HG03196 (cell line): ENCODE data around the gene SNX17.
"Not testable (repeated sequence)": the region's sequence is repeated elsewhere in the genome, so short reads cannot be mapped to it uniquely, and the experiment has no call there.

Experiments
- ATAC-seq: cut with Tn5 transposase; IDR thresholded peaks from one replicate; pipeline ENCODE4 v1.9.1; 2021; ENCODE audit not compliant: unreplicated experiment

The SNX17 gene, protein sequence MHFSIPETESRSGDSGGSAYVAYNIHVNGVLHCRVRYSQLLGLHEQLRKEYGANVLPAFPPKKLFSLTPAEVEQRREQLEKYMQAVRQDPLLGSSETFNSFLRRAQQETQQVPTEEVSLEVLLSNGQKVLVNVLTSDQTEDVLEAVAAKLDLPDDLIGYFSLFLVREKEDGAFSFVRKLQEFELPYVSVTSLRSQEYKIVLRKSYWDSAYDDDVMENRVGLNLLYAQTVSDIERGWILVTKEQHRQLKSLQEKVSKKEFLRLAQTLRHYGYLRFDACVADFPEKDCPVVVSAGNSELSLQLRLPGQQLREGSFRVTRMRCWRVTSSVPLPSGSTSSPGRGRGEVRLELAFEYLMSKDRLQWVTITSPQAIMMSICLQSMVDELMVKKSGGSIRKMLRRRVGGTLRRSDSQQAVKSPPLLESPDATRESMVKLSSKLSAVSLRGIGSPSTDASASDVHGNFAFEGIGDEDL

DNA sequence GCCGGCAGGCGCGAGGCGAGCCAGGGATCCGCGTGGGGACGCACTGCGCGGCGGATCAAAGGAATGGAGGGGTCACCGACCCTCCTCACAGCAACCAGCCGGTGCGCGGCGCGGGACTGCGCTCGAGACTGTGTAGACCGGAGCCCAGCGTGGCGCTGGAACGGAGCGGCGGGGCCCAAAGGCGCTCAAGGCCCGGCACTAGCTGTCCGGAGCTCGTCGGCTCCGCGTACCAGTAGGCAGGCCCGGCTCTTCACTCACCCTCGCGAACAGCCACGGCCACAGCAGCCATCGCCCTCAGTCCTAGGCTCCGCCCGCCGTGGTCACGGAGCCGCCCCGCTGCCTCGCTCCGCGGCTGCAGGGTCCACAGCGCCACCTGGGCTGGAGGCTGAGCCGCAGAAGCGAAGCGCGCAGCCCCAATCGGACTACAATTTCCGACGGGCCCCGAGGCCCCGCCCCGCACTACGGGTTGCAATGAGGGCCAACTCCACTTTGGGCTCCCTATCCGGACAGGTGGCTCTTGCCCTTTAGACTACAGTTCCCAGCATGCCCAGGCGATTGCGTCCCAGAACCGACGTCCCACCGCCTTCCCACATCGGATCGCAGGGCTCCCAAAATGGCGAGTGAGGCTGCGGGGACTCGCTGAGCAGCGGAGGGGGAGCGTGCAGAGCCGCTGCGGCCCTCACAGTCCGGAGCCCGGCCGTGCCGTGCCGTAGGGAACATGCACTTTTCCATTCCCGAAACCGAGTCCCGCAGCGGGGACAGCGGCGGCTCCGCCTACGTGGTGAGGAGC is at the start of gene SNX17, which contains the start of gene EIF2B4:
Gene SNX17, plus strand, starts transcription at position 591 of the 790 bp plus-strand sequence. Its CDS starts 128 bp downstream, at position 719.
Gene EIF2B4, minus strand, starts transcription at position 313 of the 790 bp plus-strand sequence. Its CDS starts 24 bp downstream, at position 289.
- peak; percentile 88 for ATAC-seq

DNA sequence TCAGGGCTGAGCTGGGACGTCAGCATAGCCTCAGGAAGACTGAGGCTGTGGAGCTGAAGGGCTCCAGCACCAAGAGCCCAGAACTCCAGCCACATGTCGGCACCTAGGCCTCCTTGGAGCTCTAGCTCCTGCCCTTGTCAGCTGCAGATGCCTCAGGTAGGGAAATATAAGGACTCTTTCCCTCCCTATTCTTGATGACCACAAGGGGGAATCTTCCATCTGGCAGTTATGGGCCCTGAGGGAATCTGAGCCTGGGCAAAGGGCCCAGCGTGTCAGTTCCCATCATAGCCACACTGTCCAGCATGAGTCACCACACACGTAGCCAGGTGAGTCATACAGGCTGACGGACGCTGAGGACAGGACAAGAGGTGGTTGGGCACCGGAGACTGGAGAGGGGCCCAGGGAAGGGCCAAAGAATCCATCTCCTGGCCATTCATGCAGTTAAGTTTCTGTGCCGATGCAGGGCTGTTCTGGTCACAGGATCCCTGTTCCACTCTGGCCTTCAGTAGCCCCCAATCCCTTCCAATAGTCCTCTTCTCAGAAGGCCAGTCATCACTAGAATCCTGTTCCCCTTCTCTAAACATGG is 49.4 kb upstream of the SNX17 start:
- ATAC-seq: no peak

DNA sequence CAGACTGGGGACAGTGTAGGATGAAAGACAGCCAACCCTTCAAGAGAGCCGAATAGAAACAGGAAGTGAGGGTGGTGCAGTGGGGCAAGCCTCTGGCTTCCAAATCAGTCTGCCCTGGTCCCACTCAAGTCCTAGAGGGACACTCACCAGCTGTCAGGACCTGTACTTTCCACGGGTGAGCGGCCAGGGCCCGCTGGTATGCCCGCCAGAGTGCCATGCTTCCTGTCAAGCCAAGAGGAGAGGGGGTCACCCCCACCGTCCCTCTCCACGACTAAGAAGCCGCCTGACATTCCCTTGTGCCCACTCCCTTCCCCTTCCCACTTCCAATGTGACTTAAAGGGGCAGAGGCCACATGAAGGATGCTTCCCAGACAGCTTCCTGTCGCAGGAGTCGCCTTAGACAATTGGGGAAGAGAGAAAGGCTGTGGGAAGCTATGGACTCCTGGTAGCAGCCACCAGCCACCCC is 48.1 kb upstream of the SNX17 start:
- no peak for ATAC-seq

DNA sequence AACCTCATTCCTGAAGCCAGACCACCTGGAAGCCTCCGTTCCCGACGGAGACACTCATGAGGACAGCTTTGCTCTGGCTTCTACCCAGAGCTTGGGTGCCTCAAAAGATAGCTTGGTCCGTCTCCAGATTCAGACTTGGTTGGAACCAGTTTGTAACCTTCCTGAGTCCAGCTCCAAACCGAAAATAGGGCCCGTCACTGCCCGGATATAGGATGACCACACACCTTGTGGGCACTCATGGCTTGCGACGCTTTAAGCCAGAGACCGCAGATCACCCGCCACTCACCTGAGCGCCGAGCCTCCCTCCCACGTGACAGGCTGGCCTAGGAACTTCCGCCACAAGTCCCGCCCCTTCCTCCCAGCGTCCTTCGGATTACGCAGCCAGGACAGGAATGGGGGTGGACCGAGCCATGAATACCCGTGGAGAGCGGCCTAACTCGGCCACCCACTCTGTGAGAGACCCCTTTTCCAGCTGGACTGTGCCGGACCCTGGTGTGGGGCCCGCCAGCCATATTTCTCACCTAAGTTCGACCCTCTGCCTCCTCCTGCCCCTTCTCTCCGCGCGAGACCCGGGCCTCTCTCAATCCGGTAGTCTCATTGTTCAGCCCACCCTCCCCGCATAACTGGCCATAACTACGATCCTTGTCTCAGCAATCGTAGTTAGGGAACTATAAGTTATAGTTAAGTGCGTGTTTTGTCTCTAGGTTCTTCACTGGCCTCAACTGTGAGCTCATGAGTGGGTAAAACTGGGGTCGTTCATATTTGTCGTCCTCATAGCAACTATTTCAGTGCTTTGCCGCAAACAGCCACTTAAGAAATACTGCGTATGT is 47.4 kb upstream of the SNX17 start, which contains the start of gene MPV17:
Gene MPV17, minus strand, starts transcription at position 332 of the 830 bp plus-strand sequence. CDS start 580 bp downstream, outside the sequence.
- peak; percentile 79 for ATAC-seq

DNA sequence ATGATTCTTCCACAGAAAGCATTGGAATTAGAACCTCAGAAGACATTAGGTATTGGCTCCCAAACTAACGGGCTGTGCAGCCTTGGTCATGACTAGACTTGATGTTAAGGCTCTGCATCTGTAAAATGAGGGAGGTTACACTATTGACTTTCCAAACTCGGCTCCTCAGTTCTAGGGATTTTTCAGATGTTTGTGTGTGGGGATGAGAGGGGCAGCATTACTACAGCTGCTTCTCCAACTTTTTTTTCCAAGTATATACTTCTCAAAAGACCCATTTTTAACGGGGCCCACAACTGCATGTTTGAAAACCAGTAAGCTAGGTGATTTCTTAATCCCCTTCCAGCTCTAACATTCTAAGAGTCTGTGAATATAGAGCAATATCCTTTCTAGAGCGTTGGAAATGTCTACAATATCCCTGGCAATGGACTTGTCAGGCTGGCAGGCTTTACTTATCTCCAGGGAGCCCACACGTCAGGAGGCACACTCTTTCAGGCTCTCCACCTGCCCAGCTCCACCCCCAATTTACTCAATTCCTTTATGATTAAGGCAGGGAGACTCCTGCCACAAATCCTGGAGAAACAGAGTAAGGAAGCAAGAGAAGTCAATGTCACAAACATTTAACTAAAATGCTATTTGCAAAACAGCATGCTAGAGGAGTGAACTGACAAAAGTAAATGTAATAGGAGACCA is 46.7 kb upstream of the SNX17 start:
- no peak for ATAC-seq

DNA sequence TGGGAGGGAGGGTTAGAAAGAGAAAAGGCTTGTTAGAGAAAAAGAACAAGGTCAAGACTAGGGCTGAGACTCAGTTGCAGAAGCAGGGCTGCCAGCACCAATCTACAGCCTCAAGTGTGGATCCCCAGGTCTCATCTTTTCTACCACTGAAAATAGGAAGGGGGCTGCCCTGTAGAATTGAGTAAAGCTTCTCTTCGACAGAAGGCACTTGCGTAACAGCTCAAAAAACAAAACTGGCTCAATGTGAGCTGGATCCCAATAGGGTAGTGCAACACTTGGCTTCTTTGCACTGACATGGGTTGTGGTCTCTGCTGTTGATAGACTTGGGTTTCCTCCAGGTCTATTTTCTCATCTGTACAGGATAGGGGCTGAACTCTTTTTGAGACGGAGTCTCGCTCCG is 45.7 kb upstream of the SNX17 start:
- no peak for ATAC-seq

DNA sequence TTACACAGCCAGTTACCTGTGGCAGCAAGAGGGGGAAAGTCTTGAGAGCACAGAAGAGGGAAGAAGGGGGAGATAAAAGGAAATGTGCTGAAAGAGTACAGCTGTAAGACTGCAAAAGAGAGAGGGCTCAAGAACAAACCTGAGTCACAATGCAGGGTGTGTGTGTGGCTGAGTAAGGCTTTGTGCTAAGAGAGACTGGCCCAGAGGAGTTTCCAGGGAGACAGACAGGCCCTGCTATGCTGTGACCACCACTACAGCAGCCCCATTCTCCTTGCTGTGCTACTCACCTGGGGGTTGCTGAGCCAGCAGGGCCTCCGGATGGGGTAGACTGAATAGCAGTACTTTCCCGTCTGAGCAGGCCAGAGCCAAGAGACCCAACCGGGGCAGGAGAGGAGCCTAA is 35.1 kb upstream of the SNX17 start:
- ATAC-seq: no peak

DNA sequence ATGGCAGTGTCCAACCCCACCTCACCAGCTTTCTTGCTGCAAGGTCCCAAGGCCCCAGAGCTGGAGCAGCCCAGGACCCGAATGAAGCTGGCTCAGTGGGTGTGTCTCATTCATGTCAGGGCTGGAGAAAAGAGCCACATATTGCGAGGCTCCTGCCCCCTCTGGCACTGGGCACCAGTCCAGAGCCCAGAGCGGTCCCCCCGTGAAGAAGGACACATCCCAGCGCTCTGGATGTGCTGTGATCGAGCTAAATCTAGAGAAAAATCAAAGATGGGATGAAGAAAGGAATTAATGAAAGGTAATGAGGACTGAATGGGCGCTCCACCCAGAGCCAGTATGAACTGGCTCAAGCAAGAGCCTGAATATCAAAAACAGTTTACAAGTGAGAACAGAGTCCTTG is 34.2 kb upstream of the SNX17 start:
- no peak for ATAC-seq

DNA sequence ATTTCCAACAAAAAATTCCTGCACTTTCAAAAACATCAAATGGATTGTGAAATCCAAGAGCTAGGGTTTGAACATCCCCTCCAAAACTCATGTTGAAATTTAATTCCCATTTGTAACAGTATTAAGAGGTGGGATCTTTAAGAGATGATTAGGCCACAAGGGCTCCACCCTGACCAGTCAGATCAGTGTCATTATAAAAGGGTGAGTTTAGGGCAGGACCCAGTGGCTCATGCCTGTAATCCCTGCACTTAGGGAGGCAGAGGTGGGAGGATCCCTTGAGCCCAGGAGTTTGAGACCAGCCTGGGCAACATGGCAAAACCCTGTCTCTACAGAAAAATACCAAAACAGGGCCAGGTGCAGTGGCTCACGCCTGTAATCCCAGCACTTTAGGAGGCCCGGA is 22.8 kb upstream of the SNX17 start:
- no peak for ATAC-seq

DNA sequence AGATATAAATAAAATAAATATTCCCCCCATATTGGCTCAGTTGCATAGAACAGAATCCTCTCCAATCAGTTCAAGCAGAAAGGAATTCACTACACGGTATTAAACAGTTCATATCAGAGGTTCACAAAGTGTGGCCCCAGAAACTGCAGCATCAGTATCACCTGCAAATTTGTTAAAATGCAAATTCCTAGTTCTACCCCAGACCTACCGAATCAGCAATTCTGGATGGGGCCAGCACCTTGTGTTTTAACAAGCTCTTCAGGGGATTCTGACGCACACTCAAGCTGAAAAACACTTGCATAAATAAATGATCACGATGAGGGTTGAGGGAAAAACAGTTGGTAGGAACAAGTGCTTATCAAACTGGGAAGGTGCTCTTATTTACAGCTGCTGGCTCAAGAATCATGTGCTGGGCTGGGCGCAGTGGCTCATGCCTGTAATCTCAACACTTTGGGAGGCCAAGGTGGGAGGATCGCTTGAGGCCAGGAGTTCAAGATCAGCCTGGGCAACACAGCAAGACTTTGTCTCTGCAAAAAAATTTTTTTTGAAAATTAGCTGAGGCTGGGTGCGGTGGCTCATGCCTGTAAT is 20.2 kb upstream of the SNX17 start:
- ATAC-seq: no peak

DNA sequence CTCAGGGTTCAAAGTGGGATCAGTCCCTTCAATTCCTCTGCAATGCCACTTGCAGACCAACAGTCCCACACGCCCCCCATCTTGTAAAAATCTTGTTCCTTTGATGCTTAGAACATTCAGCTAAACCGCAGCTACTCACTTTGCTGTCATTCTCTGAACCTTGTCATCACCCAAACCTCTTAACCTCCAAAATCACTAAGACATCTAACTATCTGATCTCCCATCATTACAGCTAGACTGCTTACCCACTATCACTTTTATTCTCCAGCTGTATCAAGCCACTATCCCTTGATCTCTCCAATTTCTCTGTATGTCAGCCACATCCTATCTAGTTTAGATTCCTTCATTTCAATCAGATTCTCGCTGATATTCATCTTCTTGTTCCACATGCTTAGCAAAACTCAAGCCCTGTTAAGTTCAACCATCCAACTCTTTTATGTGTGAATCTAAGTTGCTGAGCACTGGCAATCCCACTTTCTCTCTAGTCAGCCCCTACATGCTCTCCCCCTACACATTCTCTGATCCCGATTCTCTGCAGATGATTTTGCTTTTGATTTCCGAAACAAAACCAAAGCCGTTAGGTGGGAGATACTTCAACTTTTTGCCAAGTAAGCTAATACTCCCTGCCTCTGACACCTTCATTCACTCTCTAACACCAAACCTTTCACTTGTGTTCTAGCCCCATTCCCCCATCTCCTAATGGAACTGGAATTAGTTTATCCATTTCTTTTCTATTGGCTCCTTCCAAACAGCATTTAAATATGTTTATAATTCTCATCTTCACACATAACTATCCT is 18.4 kb upstream of the SNX17 start:
- ATAC-seq: no peak

DNA sequence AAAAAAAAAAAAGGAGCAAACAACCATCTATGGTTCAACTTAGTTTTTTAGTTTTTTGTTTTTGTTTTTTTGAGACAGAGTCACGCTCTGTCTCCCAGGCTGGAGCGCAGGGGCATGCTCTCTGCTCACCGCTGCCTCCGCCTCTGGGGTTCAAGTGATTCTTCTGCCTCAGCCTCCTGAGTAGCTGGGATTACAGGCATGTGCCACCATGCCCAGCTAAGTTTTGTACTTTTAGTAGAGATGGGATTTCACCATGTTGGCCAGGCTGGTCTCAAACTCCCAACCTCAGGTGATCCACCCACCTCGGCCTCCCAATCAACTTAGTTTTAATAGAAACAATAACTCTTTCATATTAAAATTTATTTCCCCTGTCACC is 17.0 kb upstream of the SNX17 start:
- not testable (repeated sequence) for ATAC-seq

DNA sequence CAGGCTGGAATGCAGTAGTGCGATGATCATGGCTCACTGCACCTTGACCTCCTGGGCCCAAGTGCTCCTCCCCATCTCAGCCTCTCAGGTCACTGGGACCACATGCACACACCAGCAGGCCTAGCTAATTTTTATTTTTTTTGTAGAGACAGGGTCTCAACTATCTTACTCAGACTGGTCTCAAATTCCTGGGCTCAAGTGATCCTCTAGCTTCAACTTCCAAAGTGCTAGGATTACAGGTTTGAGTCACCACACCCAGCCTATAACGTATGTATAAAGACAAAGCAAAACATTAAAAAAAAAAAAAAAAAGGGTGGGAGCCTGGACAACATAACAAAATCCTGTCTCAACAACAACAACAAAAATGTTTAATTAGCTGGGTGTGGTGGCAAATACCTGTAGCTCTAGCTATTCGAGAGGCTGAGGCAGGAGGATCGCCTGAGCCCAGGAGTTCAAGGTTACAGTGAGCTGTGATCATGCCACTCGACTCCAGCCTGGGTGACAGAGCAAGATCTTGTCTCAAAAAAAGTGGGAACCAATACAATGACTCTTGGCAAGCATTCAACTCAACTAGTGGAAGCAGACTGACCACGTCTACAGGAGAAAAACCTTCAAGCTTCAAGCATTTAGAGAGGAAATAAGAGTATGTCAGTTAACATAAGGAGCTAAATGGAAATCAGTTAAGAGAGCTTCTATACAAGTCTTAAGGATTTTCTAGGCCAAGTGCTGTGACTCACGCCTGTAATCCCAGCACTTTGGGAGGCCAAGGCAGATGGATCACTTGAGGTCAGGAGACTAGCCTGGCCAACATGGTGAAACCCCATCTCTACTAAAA is 16.4 kb upstream of the SNX17 start:
- ATAC-seq: no peak

DNA sequence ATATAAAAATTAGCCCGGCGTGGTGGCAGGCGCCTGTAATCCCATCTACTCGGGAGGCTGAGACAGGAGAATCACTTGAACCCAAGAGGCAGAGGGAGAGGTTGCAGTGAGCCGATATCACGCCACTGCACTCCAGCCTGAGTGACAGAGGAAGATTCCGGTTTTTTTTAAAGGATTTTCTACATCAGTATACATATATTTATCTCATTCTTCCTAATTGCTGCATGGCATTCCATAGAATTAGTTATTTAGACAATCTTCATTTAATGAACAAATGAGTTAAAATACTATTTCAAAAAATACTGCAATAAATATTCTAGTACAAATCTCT is 15.9 kb upstream of the SNX17 start:
- no peak for ATAC-seq

DNA sequence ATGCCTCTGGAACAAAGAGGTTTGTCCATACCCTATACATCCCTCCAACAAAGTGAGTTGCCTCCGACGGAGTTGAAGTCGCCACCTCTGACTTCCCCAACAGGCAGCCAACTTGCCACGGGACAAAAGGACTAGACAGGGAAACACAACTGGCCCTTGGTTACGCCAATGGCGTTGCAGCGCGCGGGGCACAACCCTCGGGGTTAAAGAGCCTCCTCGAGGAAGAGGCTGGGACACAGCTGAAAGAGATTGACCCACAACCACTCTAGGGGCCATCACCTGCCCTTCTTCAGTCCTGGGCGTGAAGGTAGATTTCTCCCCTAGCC is 14.4 kb upstream of the SNX17 start:
- peak; percentile 28 for ATAC-seq

DNA sequence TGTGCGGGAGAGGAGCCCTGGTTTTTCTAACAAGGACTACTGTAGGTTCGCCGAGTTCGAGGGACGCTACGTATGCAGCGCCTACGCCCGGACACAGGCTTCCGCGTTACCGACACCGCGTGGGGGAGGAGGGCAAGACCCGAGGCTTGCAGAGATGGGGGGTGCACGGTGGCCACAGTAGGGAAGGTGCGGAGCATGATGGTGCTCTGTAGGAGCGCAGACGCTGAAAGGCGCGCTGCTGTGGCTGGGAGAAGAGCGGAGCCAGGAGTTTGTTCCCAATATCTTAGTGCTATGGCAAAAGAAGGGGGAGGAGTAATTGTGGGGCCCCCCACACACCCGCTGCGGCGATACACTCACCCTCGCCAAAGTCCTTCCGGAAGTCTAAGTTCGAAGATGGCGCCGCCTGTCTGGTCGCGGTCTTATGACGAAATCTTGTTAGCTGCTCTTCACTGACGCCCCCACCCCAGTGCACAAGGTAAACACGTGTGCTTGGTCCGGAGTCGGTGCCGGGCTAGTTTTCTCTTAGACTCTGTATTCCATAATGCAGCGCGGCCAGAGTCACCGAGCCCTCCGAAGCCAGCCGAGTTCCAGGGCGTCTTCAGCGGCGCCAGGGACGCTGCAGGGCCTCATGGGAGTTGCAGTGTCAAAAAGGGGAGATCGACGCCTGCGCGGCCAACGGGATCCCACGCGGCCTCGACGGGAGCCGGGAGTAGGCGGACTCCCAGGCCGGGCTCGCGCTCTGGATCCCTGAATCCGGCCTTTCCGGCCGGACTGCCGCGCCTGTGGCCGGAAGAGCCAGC is 13.8 kb upstream of the SNX17 start, which contains the start of gene GTF3C2:
Gene GTF3C2, minus strand, starts transcription at position 383 of the 800 bp plus-strand sequence. CDS start 13,210 bp downstream, outside the sequence.
- peak; percentile 78 for ATAC-seq
